NCI-H748 (cell line): ENCODE data around the gene FASN.
"Not testable (repeated sequence)": the region's sequence is repeated elsewhere in the genome, so short reads cannot be mapped to it uniquely, and the experiment has no call there.

Experiments
- DNase-seq: peaks from one replicate; lab custom pipeline; 2025; ENCODE audit not compliant: unreplicated experiment; lab: John Stamatoyannopoulos, UW

Gene FASN

GRCh38 chr17:82098169-82098938 lies at the start of gene FASN:
Gene FASN, minus strand, starts transcription at chr17:82098236. Its CDS starts 1,791 bp downstream, at chr17:82096445.
- DNase-seq: peak; percentile 97

- no peak for DNase-seq
Observed at GRCh38 chr17:82146663-82147654, 48.9 kb upstream of the FASN start.

- DNase-seq: no peak
Observed at GRCh38 chr17:82145550-82146155, 47.6 kb upstream of the FASN start.

DNA sequence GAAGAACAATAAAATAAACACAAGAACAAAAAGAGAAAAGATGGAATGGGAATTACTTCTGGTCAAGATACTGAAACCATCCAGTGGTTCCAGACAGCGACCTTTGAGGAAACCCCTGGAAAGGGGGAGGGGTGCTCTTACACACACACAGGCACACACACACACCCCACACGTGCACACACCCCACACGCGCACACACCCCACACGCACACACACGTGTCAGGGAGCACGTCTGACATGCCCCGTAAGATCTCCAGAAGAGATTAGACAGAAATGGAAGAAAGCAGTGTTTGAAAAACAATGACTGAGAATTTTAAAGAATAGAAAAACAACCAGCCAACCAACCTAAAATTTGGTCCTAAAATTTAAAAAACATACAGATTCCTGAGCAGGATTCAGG lies 45.3 kb upstream of the FASN start:
- no peak for DNase-seq

- DNase-seq: not testable (repeated sequence)
Observed at GRCh38 chr17:82139961-82140360, 41.9 kb upstream of the FASN start.

- DNase-seq: no peak
Observed at GRCh38 chr17:82138511-82138992, 40.5 kb upstream of the FASN start.

GRCh38 chr17:82134101-82134500 lies 36.1 kb upstream of the FASN start:
- DNase-seq: no peak

- not testable (repeated sequence) for DNase-seq
Observed at GRCh38 chr17:82133166-82133953, 35.3 kb upstream of the FASN start.

DNA sequence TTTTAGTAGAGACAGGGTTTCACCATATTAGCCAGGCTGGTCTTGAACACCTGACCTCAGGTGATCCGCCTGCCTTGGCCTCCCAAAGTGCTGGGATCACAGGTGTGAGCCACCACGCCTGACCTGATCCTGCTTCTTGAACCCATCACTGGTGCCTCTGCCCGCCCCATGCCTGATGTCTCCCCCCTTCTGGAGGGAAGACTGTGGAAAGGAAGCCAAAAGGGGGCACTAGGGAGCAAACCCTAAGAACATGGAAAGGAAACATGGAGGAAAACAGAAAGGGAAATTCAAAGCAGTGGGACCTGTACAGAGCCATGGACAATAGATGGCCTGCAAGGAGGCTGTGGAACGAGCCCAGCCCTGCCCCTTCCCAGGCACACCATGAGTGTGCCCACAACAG lies 31.1 kb upstream of the FASN start:
- DNase-seq: no peak

DNA sequence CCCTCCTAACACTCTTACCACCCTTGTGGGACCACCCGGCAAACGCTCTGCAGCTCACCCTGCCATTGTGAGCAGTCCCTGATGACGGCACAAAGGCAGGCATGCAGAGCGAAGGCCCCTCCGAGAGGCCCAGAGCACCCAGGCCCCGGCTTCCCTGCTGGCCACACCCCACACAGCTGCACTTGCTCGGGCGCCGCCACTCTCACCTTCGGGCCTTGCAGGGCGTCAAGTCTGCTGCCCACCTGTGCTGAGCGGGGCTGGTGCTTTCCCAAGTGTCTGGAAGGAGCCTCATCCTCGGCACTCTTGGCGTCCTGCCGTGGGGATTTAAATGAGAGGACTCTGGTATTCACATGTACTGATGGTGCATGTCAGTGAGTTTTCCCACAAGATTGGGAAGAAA lies 30.3 kb upstream of the FASN start:
- DNase-seq: no peak

DNA sequence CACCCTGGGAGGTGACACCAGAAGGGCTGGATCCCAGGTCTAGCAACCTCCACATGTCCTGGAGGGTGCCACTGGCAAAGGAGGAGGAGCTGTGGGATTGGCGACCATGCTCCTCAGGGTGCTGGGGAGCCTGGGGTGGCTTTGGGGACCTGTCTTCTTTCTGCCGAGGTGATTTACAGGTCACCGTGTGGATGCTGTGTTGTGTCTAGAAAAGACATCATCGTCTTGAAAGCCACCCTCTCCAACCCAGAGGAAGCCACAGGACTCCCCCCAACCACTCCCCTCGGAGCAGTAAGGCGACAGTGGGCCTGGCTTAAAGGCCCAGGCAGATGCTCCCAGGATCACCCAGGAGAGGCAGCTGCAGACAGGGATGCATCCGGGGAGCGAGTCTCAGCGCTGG lies 29.7 kb upstream of the FASN start:
- DNase-seq: no peak

DNA sequence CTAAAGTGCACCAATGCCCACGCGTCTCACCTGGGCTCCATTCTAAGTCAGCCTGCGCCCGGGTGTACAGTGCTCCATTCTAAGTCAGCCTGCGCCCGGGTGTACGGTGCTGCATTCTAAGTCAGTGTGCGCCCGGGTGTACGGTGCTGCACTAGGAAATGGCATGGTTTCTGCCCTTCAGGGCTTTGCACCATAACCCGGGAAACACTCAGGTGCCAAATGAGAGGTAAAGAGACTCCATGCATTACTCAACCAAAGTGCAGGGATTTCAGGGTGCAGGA lies 29.2 kb upstream of the FASN start:
- DNase-seq: no peak

DNA sequence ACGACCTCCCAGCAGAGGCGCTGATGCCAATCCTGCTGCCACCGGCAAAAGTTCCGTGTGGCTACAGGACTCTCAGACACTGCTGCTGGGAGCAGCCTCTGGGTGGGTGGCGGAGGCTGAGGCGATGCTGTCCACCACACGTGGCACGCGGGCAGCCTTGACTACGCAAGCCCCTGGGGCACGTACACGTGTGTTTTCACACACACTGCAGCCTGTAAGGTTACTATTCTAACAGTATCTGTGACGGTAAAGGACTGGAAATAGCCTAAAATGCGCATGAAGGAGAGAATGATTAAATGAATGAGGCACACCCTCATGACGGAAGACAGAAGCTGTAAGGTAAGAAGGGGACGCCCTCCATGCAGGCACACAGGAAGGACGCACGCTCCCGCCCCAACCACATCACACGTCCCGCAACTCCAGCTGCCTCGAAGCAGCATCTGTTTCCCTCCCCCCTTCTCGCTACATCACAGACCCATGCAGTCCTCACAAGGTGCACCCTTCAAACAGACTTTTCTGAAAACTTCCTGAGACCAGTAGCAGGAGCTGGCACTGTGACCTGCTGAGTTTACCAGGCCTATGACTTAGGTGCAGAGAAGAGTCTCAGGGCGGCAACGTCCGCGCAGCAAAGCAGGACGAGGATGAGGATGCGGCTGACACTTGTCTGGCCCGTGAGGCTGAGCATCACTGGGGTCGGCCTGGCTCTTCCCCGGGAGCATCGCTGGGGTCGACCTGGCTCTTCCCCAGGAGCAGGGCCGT lies 28.7 kb upstream of the FASN start:
- no peak for DNase-seq

GRCh38 chr17:82124101-82124500 lies 26.1 kb upstream of the FASN start:
- DNase-seq: no peak

- no peak for DNase-seq
Observed at GRCh38 chr17:82121660-82122629, 23.9 kb upstream of the FASN start.

GRCh38 chr17:82121246-82121645 lies 23.2 kb upstream of the FASN start:
- DNase-seq: no peak

GRCh38 chr17:82120148-82120547 lies 22.1 kb upstream of the FASN start:
- no peak for DNase-seq

GRCh38 chr17:82118815-82119380 lies 20.9 kb upstream of the FASN start:
- no peak for DNase-seq
